ENCODE data around the gene SORCS3. TPM values are rescaled to one million over a fixed set of nuclear protein-coding genes. Genes with fewer than 3 reads are reported as not detected.

The SORCS3 gene
- polyA plus RNA-seq, 1 donor from 2014 or later, result 9.8 TPM

GRCh38 chr10:104957178-104957841, 316.2 kb downstream of the SORCS3 start:
- no peak overlapping the region for H3K4me3 ChIP-seq (ENCODE audit: low read length)
- H3K9me3 ChIP-seq (ENCODE audit: low read length), result no peaks in the 10 kb centered on the region
- no peaks in the 10 kb centered on the region for H3K36me3 ChIP-seq (ENCODE audit: insufficient read depth, low read length)
- no peak for TF ChIP-seq EZH2 (IDR thresholded peaks at IDR 0.05; ENCODE audit: borderline replicate concordance, insufficient read depth, low read length, poor library complexity, severe bottlenecking)
- TF ChIP-seq SMC3 (conservative IDR thresholded peaks at IDR 0.05; ENCODE audit: poor library complexity), result no peak
- TF ChIP-seq EP300 (conservative IDR thresholded peaks at IDR 0.05; ENCODE audit: poor library complexity, severe bottlenecking), result no peak
- TF ChIP-seq TAF1 (IDR thresholded peaks at IDR 0.05; ENCODE audit: low read depth), result no peak
- TF ChIP-seq REST (IDR thresholded peaks at IDR 0.05; ENCODE audit: borderline replicate concordance), result no peak
- no peak for TF ChIP-seq RAD21 (conservative IDR thresholded peaks at IDR 0.05)
- TF ChIP-seq, protein P1, sequence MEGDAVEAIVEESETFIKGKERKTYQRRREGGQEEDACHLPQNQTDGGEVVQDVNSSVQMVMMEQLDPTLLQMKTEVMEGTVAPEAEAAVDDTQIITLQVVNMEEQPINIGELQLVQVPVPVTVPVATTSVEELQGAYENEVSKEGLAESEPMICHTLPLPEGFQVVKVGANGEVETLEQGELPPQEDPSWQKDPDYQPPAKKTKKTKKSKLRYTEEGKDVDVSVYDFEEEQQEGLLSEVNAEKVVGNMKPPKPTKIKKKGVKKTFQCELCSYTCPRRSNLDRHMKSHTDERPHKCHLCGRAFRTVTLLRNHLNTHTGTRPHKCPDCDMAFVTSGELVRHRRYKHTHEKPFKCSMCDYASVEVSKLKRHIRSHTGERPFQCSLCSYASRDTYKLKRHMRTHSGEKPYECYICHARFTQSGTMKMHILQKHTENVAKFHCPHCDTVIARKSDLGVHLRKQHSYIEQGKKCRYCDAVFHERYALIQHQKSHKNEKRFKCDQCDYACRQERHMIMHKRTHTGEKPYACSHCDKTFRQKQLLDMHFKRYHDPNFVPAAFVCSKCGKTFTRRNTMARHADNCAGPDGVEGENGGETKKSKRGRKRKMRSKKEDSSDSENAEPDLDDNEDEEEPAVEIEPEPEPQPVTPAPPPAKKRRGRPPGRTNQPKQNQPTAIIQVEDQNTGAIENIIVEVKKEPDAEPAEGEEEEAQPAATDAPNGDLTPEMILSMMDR (IDR thresholded peaks at IDR 0.05; ENCODE audit: poor library complexity, severe bottlenecking), result no peak
- TF ChIP-seq POLR2AphosphoS5 (IDR thresholded peaks at IDR 0.05), result no peak
- no peak for TF ChIP-seq MXI1 (conservative IDR thresholded peaks at IDR 0.05; ENCODE audit: poor library complexity, severe bottlenecking)
- no peak overlapping the region for H2AFZ ChIP-seq (ENCODE audit: low read depth, low read length)
- no peaks in the 10 kb centered on the region for H3K27me3 ChIP-seq (ENCODE audit: insufficient read depth, low read depth, low read length)
- H3K27ac ChIP-seq (ENCODE audit: low read length), result no peak overlapping the region
- no peak overlapping the region for H3K9ac ChIP-seq (ENCODE audit: low read length)
- no peaks in the 10 kb centered on the region for H3K9me2 ChIP-seq (ENCODE audit: insufficient read depth, low read length)
- no peak overlapping the region for H3K4me2 ChIP-seq (ENCODE audit: low read length)
- no peaks in the 10 kb centered on the region for H3K79me2 ChIP-seq (replicated peaks; ENCODE audit: insufficient read depth, low read length)
- no peaks in the 10 kb centered on the region for H3F3A ChIP-seq (ENCODE audit: insufficient read depth, low read length, poor library complexity, severe bottlenecking)
- H4K20me1 ChIP-seq (ENCODE audit: insufficient read depth), result no peaks in the 10 kb centered on the region

DNA sequence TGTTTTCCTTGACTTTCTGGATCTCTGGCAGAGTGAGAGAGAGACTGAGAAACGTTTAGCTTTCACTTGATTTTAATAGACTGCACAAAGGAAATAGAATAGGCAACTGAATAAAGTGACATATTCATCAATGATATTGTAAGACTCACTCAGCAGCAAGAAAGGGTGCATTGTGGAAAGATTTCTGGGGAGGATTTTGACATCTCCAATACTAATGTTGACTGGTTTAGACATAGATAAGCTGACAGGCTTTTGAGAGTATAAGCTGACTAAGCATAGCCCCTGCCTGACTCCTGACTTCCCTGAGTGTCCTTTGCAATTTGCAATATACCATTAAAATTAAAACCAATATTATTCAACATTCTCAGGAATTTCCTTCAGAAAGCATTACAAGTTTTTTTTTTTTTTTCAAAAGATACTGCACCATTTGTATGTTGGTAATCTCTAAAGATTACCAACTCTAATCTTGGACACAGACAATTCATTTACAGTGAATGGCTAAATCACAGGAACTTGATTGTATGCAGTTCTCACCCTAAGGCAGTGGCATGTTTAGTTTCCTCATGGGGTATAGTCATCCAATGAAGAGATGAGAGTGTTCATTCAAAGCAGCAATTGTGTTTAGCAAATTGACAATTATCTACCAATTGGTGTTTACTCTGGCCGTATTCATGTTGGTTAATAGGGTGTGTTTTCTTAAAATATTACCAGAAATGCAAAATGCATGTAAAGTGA, 325.6 kb downstream of the SORCS3 start:
- H4K20me1 ChIP-seq (ENCODE audit: insufficient read depth), result no peaks in the 10 kb centered on the region
- H3K36me3 ChIP-seq (ENCODE audit: insufficient read depth, low read length), result no peaks in the 10 kb centered on the region
- no peak overlapping the region for H2AFZ ChIP-seq (ENCODE audit: low read depth, low read length)
- no peak overlapping the region for H3K4me3 ChIP-seq (ENCODE audit: low read length)
- H3K9me3 ChIP-seq (ENCODE audit: low read length), result no peaks in the 10 kb centered on the region
- no peaks in the 10 kb centered on the region for H3K79me2 ChIP-seq (replicated peaks; ENCODE audit: insufficient read depth, low read length)
- no peaks in the 10 kb centered on the region for H3K27me3 ChIP-seq (ENCODE audit: insufficient read depth, low read depth, low read length)
- H3K9me2 ChIP-seq (ENCODE audit: insufficient read depth, low read length), result no peaks in the 10 kb centered on the region
- no peak overlapping the region for H3K4me2 ChIP-seq (ENCODE audit: low read length)
- TF ChIP-seq RAD21 (conservative IDR thresholded peaks at IDR 0.05) (no peak), EP300 (conservative IDR thresholded peaks at IDR 0.05; ENCODE audit: poor library complexity, severe bottlenecking) (peak; percentile 96), TAF1 (IDR thresholded peaks at IDR 0.05; ENCODE audit: low read depth) (no peak), SMC3 (conservative IDR thresholded peaks at IDR 0.05; ENCODE audit: poor library complexity) (peak; percentile 37), MXI1 (conservative IDR thresholded peaks at IDR 0.05; ENCODE audit: poor library complexity, severe bottlenecking) (no peak), POLR2AphosphoS5 (IDR thresholded peaks at IDR 0.05) (peak; percentile 78), EZH2 (IDR thresholded peaks at IDR 0.05; ENCODE audit: borderline replicate concordance, insufficient read depth, low read length, poor library complexity, severe bottlenecking) (no peak), REST (IDR thresholded peaks at IDR 0.05; ENCODE audit: borderline replicate concordance) (no peak)
- TF ChIP-seq, protein P1 (IDR thresholded peaks at IDR 0.05; ENCODE audit: poor library complexity, severe bottlenecking), result no peak
- H3K9ac ChIP-seq (ENCODE audit: low read length), result no peak overlapping the region
- H3F3A ChIP-seq (ENCODE audit: insufficient read depth, low read length, poor library complexity, severe bottlenecking), result peaks cover 3% of the 10 kb centered on the region
- no peak overlapping the region for H3K27ac ChIP-seq (ENCODE audit: low read length)
